Osteoblast (primary cell): ENCODE results near the gene SLC9A3. TPM values are rescaled to one million over a fixed set of nuclear protein-coding genes. Genes with fewer than 3 reads are reported as not detected.

ENCODE experiments used
- DNase-seq: peaks from one replicate; pipeline ENCODE4 v3.0.0; 2011; ENCODE audit warnings: low spot score, mixed read lengths; ENCODE audit not compliant: insufficient read length; ENCODE audit errors: missing footprints
- H2AFZ ChIP-seq: 2 replicates; pipeline ENCODE4 v1.6.0; 2011; ENCODE audit warnings: mild to moderate bottlenecking, low read length
- H3K27ac ChIP-seq: 2 replicates; pipeline ENCODE4 v1.5.1; 2011; ENCODE audit warnings: mild to moderate bottlenecking, low read depth, low read length, moderate library complexity
- H3K27me3 ChIP-seq: 2 replicates; pipeline ENCODE4 v1.6.0; 2012; ENCODE audit warnings: mild to moderate bottlenecking, control low read depth, inconsistent platforms, low read length, moderate library complexity; ENCODE audit not compliant: insufficient read depth
- H3K36me3 ChIP-seq: 2 replicates; pipeline ENCODE4 v1.5.1; 2011; ENCODE audit warnings: mild to moderate bottlenecking, low read length, control low read depth, moderate library complexity; ENCODE audit not compliant: insufficient read depth
- H3K4me1 ChIP-seq: 2 replicates; pipeline ENCODE4 v1.5.1; 2011; ENCODE audit warnings: mild to moderate bottlenecking, low read length, control low read depth, moderate library complexity; ENCODE audit not compliant: insufficient read depth
- H3K4me2 ChIP-seq: 2 replicates; pipeline ENCODE4 v1.6.0; 2011; ENCODE audit warnings: mild to moderate bottlenecking, low read length; ENCODE audit not compliant: insufficient read depth
- H3K4me3 ChIP-seq: fragments of 200-600 bp; sonication (generic); 3 replicates; pipeline ENCODE4 v1.5.1; 2012; ENCODE audit warnings: mild to moderate bottlenecking, low read length, inconsistent platforms; ENCODE audit not compliant: insufficient read depth
- H3K79me2 ChIP-seq: 2 replicates; pipeline ENCODE4 v1.6.0; 2012; ENCODE audit warnings: mild to moderate bottlenecking, low read length, control low read depth, inconsistent platforms; ENCODE audit not compliant: insufficient read depth
- H3K9me3 ChIP-seq: 2 replicates; pipeline ENCODE4 v1.5.1; 2011; ENCODE audit warnings: low read depth, low read length, control low read depth
- H4K20me1 ChIP-seq: 2 replicates; pipeline ENCODE4 v1.6.0; 2012; ENCODE audit warnings: mild to moderate bottlenecking, low read length, control low read depth; ENCODE audit not compliant: insufficient read depth
- CTCF ChIP-seq: IDR thresholded peaks from 2 replicates; pipeline ENCODE4 v1.5.1; 2011; ENCODE audit warnings: mild to moderate bottlenecking, low read depth, low read length, moderate library complexity; ENCODE audit errors: extremely low read depth
- total RNA-seq: library from RNA; depleted of rRNA; stranded (reverse); fragments of >200 nt; gene quantifications from 2 replicates; pipeline ENCODE4 v1.2.3, GENCODE V29; 2012

Gene SLC9A3
- total RNA-seq, 1 donor = 1.4 TPM

GRCh38 chr5:422323-423232, 101.7 kb downstream of the SLC9A3 start:
- no peaks in the 10 kb centered on the region for H4K20me1 ChIP-seq
- H3K27me3 ChIP-seq = no peaks in the 10 kb centered on the region
- H2AFZ ChIP-seq = no peak overlapping the region
- no peak overlapping the region for H3K4me3 ChIP-seq
- H3K4me1 ChIP-seq = peaks cover 15% of the 10 kb centered on the region
- TF ChIP-seq CTCF = no peak
- H3K4me2 ChIP-seq = no peak overlapping the region
- DNase-seq = peak; percentile 63
- H3K9me3 ChIP-seq = no peaks in the 10 kb centered on the region
- peaks cover 72% of the 10 kb centered on the region for H3K36me3 ChIP-seq
- H3K79me2 ChIP-seq = peaks cover 6% of the 10 kb centered on the region
- H3K27ac ChIP-seq = no peak overlapping the region

- H4K20me1 ChIP-seq = no peaks in the 10 kb centered on the region
- H3K4me1 ChIP-seq = peaks cover 15% of the 10 kb centered on the region
These were observed 102.3 kb downstream of the SLC9A3 start for GRCh38 chr5:421901-422300.

GRCh38 chr5:421287-421880, 102.9 kb downstream of the SLC9A3 start:
- Histone ChIP-seq H3K79me2 (peaks cover 7% of the 10 kb centered on the region), H3K27ac (no peak overlapping the region), H3K4me3 (no peak overlapping the region), H4K20me1 (no peaks in the 10 kb centered on the region), H3K9me3 (no peaks in the 10 kb centered on the region), H3K27me3 (no peaks in the 10 kb centered on the region), H2AFZ (no peak overlapping the region), H3K4me1 (peaks cover 15% of the 10 kb centered on the region), H3K4me2 (no peak overlapping the region), H3K36me3 (peaks cover 65% of the 10 kb centered on the region)
- TF ChIP-seq CTCF = no peak
- DNase-seq = no peak

More at GRCh38 chr5:421901-422300, 102.3 kb downstream of the SLC9A3 start:
- DNase-seq = peak; percentile 37
- no peak for TF ChIP-seq CTCF
- H3K27ac ChIP-seq = no peak overlapping the region
- no peak overlapping the region for H2AFZ ChIP-seq
- H3K27me3 ChIP-seq = no peaks in the 10 kb centered on the region
- H3K79me2 ChIP-seq = peaks cover 6% of the 10 kb centered on the region
- H3K36me3 ChIP-seq = peaks cover 65% of the 10 kb centered on the region
- H3K9me3 ChIP-seq = no peaks in the 10 kb centered on the region
- H3K4me2 ChIP-seq = no peak overlapping the region
- H3K4me3 ChIP-seq = no peak overlapping the region
